MM.1S (cell line): ENCODE data around the gene ADGRF1.
A peak's percentile ranks its signal among the peaks of the same experiment; 100 is the strongest.

Experiments used
- DNase-seq: peaks from one replicate; pipeline ENCODE4 v3.0.0-alpha.2; 2015
- H2AFZ ChIP-seq: fragments of 300-600 bp; sonication (generic); 2 replicates; pipeline ENCODE4 v1.6.0; 2016; ENCODE audit warnings: antibody characterized with exemption, low read length
- H3F3A ChIP-seq: fragments of 300-600 bp; sonication (generic); 2 replicates; pipeline ENCODE4 v1.6.1; 2016; ENCODE audit warnings: mild to moderate bottlenecking, antibody characterized with exemption, low read length, moderate library complexity, mixed read lengths; ENCODE audit not compliant: insufficient read depth
- H3K27ac ChIP-seq: fragments of 300-600 bp; sonication (generic); 2 replicates; pipeline ENCODE4 v1.5.1; 2016; ENCODE audit warnings: mild to moderate bottlenecking, low read length
- H3K27me3 ChIP-seq: fragments of 300-600 bp; sonication (generic); replicated peaks from 2 replicates; pipeline ENCODE4 v1.6.0; 2016; ENCODE audit warnings: low read length; ENCODE audit not compliant: insufficient read depth
- H3K36me3 ChIP-seq: fragments of 300-600 bp; sonication (generic); replicated peaks from 2 replicates; pipeline ENCODE4 v1.6.1; 2016; ENCODE audit warnings: mild to moderate bottlenecking, low read length, mixed read lengths; ENCODE audit not compliant: insufficient read depth
- H3K4me1 ChIP-seq: fragments of 300-600 bp; sonication (generic); 2 replicates; pipeline ENCODE4 v1.6.1; 2016; ENCODE audit warnings: low read length, mixed read lengths
- H3K4me2 ChIP-seq: fragments of 300-600 bp; sonication (generic); 2 replicates; pipeline ENCODE4 v1.6.0; 2016; ENCODE audit warnings: low read depth, low read length
- H3K4me3 ChIP-seq: fragments of 300-600 bp; sonication (generic); 2 replicates; pipeline ENCODE4 v1.5.1; 2016; ENCODE audit warnings: low read length, mixed read lengths
- H3K79me2 ChIP-seq: fragments of 300-600 bp; sonication (generic); 2 replicates; pipeline ENCODE4 v1.6.1; 2016; ENCODE audit warnings: mixed run types, low read length, mixed read lengths
- H3K9ac ChIP-seq: fragments of 300-600 bp; sonication (generic); 2 replicates; pipeline ENCODE4 v1.6.1; 2016; ENCODE audit warnings: low read length, mixed read lengths
- H3K9me2 ChIP-seq: fragments of 300-600 bp; sonication (generic); replicated peaks from 2 replicates; pipeline ENCODE4 v1.6.1; 2016; ENCODE audit warnings: mild to moderate bottlenecking, low read length, mixed read lengths; ENCODE audit not compliant: insufficient read depth
- H3K9me3 ChIP-seq: fragments of 300-600 bp; sonication (generic); replicated peaks from 2 replicates; pipeline ENCODE4 v1.6.1; 2016; ENCODE audit warnings: mild to moderate bottlenecking, low read length, mixed read lengths; ENCODE audit not compliant: insufficient read depth
- H4K20me1 ChIP-seq: fragments of 300-600 bp; sonication (generic); 2 replicates; pipeline ENCODE4 v1.6.1; 2016; ENCODE audit warnings: mild to moderate bottlenecking, low read length, moderate library complexity, mixed read lengths; ENCODE audit not compliant: insufficient read depth
- EZH2 ChIP-seq: fragments of 300-600 bp; sonication (generic); optimal IDR thresholded peaks from 2 replicates; pipeline ENCODE3; 2017; ENCODE audit warnings: low read depth, mild to moderate bottlenecking, antibody characterized with exemption, low read length, mixed read lengths
- EZH2phosphoT487 ChIP-seq: fragments of 300-600 bp; sonication (generic); IDR thresholded peaks from 2 replicates; pipeline ENCODE4 v1.6.1; 2018; ENCODE audit warnings: antibody characterized with exemption, low read length
- TF ChIP-seq, protein P1 (sequence below): fragments of 300-600 bp; sonication (generic); IDR thresholded peaks from 2 replicates; pipeline ENCODE4 v1.5.1; 2016; ENCODE audit warnings: antibody characterized with exemption, low read length, mixed read lengths

The ADGRF1 gene

DNA sequence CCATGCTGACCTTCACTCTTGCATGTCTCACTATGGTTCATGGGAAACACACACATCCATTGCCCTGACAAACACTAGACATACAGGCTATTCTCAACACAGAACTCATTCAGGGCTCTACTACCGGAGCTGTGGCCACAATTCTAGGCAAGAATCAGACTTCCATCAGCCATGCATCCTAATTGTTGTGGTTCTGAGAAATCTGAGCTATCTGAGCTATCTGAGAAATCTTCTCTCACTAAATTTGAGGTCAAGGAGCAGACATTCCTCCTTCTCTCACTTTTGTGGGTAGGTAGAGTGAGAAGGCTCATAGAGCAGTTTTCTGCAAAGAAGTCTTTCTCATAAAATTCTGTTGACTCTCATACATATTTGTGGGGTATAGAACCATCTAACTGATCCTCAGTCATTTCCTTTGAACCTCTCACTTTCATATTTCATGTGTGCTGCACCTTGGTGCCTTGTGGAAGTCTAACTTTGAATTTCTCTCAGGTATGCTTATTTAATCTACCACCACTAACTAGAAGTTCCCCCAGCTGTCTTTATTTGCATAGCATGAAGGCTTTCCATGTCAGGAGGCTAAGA, 43.6 kb downstream of the ADGRF1 start:
- Histone ChIP-seq H4K20me1 (no peaks in the 10 kb centered on the region), H3K4me1 (peaks cover 15% of the 10 kb centered on the region), H3K79me2 (no peaks in the 10 kb centered on the region), H3F3A (peaks cover 6% of the 10 kb centered on the region; the same call in 1 of the 2 replicates), H3K4me3 (no peak overlapping the region), H3K36me3 (no peaks in the 10 kb centered on the region), H3K9me2 (no peaks in the 10 kb centered on the region), H3K9me3 (no peaks in the 10 kb centered on the region), H3K4me2 (no peak overlapping the region), H3K27me3 (no peaks in the 10 kb centered on the region), H3K27ac (peak overlapping the region; percentile 20; the same call in 1 of the 2 replicates), H3K9ac (no peak overlapping the region), H2AFZ (no peak overlapping the region)
- TF ChIP-seq, protein P1, sequence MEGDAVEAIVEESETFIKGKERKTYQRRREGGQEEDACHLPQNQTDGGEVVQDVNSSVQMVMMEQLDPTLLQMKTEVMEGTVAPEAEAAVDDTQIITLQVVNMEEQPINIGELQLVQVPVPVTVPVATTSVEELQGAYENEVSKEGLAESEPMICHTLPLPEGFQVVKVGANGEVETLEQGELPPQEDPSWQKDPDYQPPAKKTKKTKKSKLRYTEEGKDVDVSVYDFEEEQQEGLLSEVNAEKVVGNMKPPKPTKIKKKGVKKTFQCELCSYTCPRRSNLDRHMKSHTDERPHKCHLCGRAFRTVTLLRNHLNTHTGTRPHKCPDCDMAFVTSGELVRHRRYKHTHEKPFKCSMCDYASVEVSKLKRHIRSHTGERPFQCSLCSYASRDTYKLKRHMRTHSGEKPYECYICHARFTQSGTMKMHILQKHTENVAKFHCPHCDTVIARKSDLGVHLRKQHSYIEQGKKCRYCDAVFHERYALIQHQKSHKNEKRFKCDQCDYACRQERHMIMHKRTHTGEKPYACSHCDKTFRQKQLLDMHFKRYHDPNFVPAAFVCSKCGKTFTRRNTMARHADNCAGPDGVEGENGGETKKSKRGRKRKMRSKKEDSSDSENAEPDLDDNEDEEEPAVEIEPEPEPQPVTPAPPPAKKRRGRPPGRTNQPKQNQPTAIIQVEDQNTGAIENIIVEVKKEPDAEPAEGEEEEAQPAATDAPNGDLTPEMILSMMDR: no peak
- TF ChIP-seq EZH2 (no peak), EZH2phosphoT487 (no peak)
- peak; percentile 66 for DNase-seq

DNA sequence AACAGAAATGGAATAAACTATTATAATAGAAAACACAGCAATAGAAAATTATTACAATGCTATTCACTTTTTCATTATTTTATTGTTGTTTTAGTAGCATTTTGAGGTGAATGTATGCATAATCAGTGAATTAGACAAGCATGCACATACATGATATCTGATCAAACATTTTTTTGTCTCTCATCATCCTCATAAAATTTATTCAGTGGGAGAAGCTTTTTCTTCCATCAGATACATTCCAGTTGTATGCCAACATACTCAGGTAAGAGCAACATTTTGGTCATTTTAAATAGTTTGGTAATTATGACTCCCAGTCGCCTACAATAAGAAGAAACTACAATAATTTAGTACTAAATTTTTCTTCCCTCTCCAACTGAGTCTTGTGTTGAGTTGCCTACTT, 44.5 kb downstream of the ADGRF1 start:
- Histone ChIP-seq H2AFZ (no peak overlapping the region), H3K4me3 (no peak overlapping the region), H3K36me3 (no peaks in the 10 kb centered on the region), H3K4me2 (no peak overlapping the region), H4K20me1 (no peaks in the 10 kb centered on the region), H3K4me1 (peaks cover 15% of the 10 kb centered on the region), H3K79me2 (no peaks in the 10 kb centered on the region), H3F3A (peaks cover 6% of the 10 kb centered on the region; the same call in 1 of the 2 replicates), H3K9me3 (no peaks in the 10 kb centered on the region), H3K27me3 (no peaks in the 10 kb centered on the region), H3K9ac (no peak overlapping the region), H3K9me2 (no peaks in the 10 kb centered on the region), H3K27ac (no peak overlapping the region)
- TF ChIP-seq, protein P1: no peak
- no peak for TF ChIP-seq EZH2phosphoT487
- TF ChIP-seq EZH2: no peak
- DNase-seq: no peak

DNA sequence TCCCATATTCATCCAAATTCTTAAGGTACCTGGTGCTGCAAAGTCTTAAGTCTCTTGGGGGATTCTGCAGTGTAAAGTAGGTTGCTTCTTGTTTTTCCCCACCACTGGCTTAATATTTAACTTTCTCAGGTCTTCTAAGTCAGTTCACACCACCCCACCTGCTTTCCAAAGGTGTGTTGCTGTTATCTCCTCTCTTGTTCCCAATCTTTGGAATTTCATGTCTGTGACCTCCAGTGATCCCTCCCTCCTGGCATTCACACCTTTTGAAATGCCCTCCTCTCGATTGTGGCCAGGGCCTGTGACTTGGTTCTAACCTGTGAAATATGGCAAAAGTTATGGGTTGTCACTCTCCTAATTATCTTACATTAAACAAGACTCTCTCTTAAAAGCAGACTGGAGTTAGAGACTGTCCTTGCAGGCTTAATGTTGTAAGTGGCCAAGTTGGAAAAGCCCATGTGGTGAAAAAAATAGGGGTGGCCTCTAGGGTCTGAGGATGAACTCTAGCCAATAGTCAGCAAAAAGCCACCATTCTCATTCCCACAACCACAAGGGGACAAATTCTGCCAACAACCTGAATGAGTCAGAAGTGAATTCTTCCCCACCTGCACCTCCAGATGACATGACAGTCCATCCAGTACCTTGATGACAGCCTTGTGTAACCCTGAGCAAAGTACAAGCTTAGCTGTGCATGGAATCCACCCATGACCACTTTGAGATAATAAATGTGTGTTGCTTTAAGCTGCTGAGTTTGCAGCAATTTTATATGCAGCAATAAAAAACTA, 45.1 kb downstream of the ADGRF1 start:
- DNase-seq: no peak

More for the DNA sequence above, 45.1 kb downstream of the ADGRF1 start:
- TF ChIP-seq EZH2phosphoT487 (no peak), EZH2 (no peak)
- TF ChIP-seq, protein P1: no peak
- H3K27ac ChIP-seq: no peak overlapping the region
- peaks cover 6% of the 10 kb centered on the region; the same call in 1 of the 2 replicates for H3F3A ChIP-seq
- no peaks in the 10 kb centered on the region for H3K9me2 ChIP-seq
- H3K9me3 ChIP-seq: no peaks in the 10 kb centered on the region
- no peaks in the 10 kb centered on the region for H3K79me2 ChIP-seq
- H2AFZ ChIP-seq: no peak overlapping the region
- H3K36me3 ChIP-seq: no peaks in the 10 kb centered on the region
- peaks cover 15% of the 10 kb centered on the region for H3K4me1 ChIP-seq
- no peak overlapping the region for H3K9ac ChIP-seq
- no peak overlapping the region for H3K4me2 ChIP-seq
- H3K27me3 ChIP-seq: no peaks in the 10 kb centered on the region
- H3K4me3 ChIP-seq: no peak overlapping the region
- H4K20me1 ChIP-seq: no peaks in the 10 kb centered on the region
